ENCODE results near the gene CPPED1.

Gene CPPED1

DNA sequence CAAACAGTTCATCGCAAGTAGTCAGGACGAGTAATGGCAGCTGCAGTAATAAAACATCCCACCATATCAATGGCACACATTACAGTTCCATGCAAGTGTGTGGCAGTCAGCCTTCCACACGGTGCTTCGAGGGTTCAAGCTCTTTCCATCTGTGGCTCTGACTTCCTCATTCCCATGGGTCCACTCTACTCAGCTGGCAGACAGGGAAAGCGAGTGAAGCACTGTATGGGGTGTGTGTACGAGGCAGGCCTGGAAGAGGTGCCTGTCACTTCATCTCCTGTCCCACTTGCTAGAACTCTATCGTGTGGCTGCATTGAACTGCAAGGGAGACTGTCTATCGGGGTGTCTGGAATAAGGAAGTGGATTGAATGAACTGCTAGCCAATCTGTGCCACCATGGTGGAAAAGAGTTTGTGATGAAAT is 160.6 kb downstream of the CPPED1 start:
- DNase-seq (ENCODE audit: low read depth), result no peak

DNA sequence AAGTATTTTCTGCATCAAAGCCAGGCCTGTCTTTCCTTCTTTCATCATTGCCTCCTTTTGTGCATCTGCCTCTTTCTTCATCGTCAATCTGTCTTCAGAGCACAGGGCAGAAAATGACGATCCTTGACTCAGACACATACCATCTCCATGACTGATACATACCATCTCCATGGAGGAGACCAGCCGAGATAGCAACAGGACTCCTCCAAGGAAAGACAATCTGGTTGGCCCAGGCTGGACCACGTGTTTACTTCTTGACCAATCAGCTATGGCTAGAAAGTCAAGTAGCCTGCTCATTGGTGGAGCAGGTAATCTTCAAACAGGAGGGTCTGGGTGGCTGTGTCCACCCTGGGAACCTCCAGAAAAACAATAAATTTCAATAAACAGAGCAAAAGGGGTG is 164.6 kb downstream of the CPPED1 start:
- no peak for DNase-seq (ENCODE audit: low read depth)

DNA sequence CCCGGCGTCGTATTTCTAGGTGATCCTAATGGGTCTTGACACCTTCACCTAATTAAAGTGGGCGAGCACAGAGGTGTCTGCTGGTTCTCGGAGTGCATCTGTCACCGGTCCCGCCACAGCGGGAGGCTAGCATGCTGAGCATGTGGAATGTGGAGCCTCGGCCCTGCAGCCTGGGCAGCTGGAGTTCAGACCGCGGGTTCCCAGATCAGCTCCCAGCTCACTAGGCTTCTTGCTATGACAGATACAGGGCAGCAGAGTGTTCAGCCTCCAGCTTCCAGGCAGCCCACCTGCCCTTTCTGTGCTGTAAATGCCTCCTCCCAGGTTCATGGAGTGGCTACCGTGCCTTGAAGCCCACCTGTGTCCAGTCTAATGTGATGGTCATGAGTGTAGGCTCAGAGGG is 166.7 kb downstream of the CPPED1 start:
- no peak for DNase-seq (ENCODE audit: low read depth)

- no peak for DNase-seq (ENCODE audit: low read depth)
Measured at GRCh38 chr16:12629271-12629670, 174.4 kb downstream of the CPPED1 start.

DNA sequence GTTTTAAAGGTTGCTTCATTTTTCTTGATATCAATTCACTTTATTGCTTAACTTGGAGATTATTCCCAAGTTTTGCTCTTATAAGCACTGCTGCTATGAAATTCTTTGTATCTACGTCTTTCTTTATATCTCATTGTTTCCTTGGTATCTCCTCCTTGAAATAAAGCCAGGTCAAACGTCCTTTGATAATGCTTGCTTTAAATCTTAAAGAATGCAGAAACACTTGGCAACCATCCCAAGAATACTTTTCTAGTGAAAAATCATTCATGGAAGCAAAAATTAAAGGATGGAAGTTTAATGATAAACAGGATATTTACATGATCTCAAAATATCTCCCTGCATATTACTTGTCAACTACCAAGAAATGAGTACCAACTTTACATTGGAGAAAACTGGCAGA is 175.2 kb downstream of the CPPED1 start:
- no peak for DNase-seq (ENCODE audit: low read depth)

GRCh38 chr16:12627394-12627793 is 176.3 kb downstream of the CPPED1 start:
- no peak for DNase-seq (ENCODE audit: low read depth)

DNA sequence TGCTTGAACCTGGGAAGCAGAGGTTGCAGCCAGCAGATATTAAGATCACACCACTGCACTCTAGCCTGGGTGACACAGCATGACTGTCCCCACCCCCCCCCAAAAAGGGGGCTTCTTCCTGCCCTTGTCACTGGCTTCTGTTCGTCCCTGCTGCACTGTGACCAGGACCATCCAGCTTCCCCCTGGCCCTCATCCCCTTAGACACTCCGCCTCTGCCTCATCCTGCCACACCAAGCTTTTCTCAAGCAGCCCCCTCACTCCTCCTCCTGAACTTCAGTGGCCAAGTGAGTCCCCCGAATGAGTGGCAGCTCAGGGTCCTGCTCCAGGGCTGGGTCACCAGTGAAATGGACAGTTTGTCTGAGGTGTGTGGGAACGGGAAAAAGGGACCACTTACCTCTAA is 177.3 kb downstream of the CPPED1 start:
- DNase-seq (ENCODE audit: low read depth), result no peak

GRCh38 chr16:12625716-12626115 is 178.0 kb downstream of the CPPED1 start:
- no peak for DNase-seq (ENCODE audit: low read depth)

GRCh38 chr16:12625068-12625467 is 178.6 kb downstream of the CPPED1 start:
- DNase-seq (ENCODE audit: low read depth), result no peak

DNA sequence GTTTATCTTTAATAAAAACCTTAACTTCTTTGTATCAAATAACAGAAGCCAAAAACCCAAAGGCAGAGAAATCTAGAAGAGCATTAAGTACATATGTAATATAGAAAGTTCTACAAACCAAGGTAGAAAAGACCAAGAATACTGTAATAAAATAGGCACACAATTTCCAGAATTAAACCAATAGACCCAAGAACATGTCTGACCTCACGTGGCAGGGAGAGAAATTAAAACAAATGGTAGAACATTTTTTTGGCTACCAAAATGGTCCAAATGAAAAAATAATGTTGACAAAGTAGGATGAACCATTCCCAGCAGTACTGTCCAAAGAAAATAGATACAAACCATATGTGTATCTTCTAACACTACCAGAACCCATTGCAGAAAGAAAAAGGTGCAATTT is 183.5 kb downstream of the CPPED1 start:
- DNase-seq (ENCODE audit: low read depth), result no peak

DNA sequence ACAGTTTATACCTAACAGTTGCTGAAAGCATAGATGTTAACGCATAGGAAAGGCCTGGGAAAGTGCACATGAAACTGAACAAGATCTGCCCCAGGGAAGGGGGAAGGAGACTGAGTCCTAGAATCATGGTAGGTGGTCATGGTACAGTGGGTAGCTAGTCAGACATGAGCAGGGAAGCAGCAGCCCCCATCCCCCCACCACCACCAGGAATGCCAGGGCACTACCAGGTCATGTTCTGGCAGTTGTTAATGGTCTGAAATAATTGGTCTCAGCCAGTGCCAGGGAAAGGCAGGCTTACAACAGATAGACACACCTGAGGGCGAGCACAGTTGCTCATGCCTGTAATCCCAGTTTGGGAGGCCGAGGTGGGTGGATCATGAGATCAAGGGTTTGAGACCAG is 185.2 kb downstream of the CPPED1 start:
- DNase-seq (ENCODE audit: low read depth), result no peak

GRCh38 chr16:12617401-12617819 is 186.3 kb downstream of the CPPED1 start:
- DNase-seq (ENCODE audit: low read depth), result peak; percentile 13

DNA sequence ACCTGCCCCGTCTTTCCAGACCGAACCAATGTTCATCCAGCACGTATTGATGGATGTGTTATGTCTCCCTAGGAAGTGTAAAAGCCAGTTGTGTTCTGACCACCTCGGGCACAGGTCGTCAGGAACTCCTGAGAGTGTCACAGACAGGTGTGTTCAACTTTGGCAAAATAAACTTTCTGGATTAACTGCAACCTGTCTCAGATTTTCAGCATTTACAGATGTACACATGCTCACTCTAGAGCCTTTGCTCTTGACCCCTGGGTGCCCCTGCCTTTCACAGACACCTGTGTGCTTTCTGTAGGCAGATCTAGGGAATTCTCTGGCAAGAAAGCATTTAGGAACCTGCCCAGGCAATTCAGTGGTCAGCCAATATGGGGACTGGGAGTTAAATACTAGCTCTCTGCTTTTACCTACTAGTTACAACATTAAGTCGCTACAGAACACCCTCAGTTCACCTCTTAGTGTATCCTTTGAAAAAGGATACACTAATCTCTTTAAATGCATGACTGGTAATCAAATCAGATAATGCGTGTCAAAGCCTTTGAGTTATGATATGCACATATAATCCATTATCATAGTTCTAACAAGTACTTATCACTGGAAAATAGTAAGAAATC is 188.9 kb downstream of the CPPED1 start:
- DNase-seq (ENCODE audit: low read depth), result no peak

GRCh38 chr16:12613992-12614661 is 189.6 kb downstream of the CPPED1 start:
- no peak for DNase-seq (ENCODE audit: low read depth)

GRCh38 chr16:12613131-12613991 is 190.3 kb downstream of the CPPED1 start:
- no peak for DNase-seq (ENCODE audit: low read depth)

GRCh38 chr16:12612598-12613101 is 191.0 kb downstream of the CPPED1 start:
- DNase-seq (ENCODE audit: low read depth), result no peak

DNA sequence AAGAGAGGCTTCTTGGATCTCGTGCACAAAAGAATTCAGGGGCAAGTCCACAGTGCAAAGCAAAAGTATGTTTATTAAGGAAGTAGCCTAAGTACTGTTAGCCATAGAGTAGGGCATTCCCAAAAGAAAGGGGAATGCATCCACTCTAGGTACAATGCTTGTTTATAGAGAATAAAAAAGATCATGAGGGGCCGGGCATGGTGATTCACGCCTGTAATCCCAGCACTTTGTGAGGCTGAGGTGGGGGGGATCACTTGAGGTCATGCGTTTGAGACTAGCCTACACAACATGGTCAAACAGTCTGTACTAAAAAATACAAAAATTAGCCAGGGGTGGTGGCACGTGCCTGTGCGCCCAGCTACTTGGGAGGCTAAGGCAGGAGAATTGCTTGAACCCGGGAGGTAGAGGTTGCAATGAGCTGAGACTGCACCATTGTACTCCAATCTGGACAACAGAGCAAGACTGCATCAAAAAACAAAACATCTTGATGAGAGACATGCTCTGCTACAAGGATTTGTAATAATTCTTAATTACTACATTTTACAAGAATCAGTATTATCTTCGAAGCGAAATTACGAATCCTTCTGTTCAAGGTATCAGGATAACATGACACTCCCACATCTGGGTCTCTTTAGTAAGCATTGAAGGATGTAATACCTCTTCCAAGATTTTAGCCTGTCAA is 191.6 kb downstream of the CPPED1 start:
- DNase-seq (ENCODE audit: low read depth), result no peak

- DNase-seq (ENCODE audit: low read depth), result no peak
Measured at GRCh38 chr16:12611006-12611477, 192.6 kb downstream of the CPPED1 start.

DNA sequence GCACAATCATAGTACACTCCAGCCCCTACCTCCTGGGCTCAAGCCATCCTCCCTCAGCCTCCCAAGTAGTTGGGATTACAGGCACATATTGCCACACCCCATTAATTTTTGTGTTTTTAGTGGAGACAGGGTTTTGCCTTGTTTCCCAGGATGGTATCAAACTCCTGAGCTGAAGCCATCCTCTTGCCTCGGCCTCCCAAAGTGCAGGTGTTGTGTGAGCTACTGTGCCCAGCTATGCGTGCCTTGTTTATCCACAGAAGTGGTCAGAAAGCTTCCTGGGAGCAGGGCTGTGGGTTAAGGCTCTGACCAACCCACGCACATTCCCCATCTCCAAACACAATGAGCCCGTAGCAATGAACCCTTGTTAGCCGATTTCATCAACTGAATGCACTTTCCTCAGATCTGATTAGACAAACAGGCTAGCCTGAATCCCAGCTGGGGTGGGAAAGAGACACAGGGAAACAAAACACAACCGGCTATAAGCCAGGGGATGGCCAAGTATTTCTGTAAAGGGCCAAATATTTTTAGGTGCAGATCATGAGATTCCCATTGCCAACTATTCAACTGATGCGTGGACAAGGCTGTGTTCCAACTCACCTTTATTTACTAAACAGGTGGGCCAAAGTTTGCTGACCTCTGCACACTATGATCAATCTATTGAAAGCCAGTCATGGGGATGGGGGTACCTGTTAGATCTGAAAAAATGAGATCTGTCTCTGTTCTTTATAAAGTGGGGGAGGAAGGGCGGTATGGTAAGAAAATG is 193.6 kb downstream of the CPPED1 start:
- no peak for DNase-seq (ENCODE audit: low read depth)
